Effector memory CD4-positive, alpha-beta T cell (primary cell): ENCODE data around the gene CNTN6.

ENCODE experiments used
- DNase-seq, 3 donors: peaks; one replicate each; pipeline ENCODE4 v3.0.0-alpha.2; 2020
- H3K27ac ChIP-seq: 2 replicates; pipeline ENCODE4 v1.7.0; 2013; ENCODE audit warnings: mild to moderate bottlenecking, low read length, moderate library complexity; ENCODE audit not compliant: insufficient read depth, poor library complexity, severe bottlenecking
- H3K27me3 ChIP-seq: replicated peaks from 2 replicates; pipeline ENCODE4 v1.7.0; 2013; ENCODE audit warnings: mild to moderate bottlenecking, low read length; ENCODE audit not compliant: insufficient read depth, control insufficient read depth, poor library complexity, severe bottlenecking
- H3K36me3 ChIP-seq: 2 replicates; pipeline ENCODE4 v1.7.0; 2013; ENCODE audit warnings: mild to moderate bottlenecking, low read length, moderate library complexity; ENCODE audit not compliant: control insufficient read depth, insufficient read depth
- H3K4me1 ChIP-seq: 2 replicates; pipeline ENCODE4 v1.7.0; 2013; ENCODE audit warnings: low read length, mild to moderate bottlenecking; ENCODE audit not compliant: control insufficient read depth, insufficient read depth, poor library complexity, severe bottlenecking
- H3K4me3 ChIP-seq: 2 replicates; pipeline ENCODE4 v1.7.0; 2013; ENCODE audit warnings: low read length, low read depth, mild to moderate bottlenecking; ENCODE audit not compliant: insufficient read depth, poor library complexity, severe bottlenecking
- H3K9me3 ChIP-seq: 2 replicates; pipeline ENCODE4 v1.7.0; 2013; ENCODE audit warnings: mild to moderate bottlenecking, low read length, moderate library complexity; ENCODE audit not compliant: control insufficient read depth

Gene CNTN6

GRCh38 chr3:1423566-1424089 is 330.8 kb downstream of the CNTN6 start:
- no peak for DNase-seq
- Histone ChIP-seq H3K36me3 (no peaks in the 10 kb centered on the region), H3K27ac (no peak overlapping the region), H3K27me3 (no peaks in the 10 kb centered on the region), H3K9me3 (peaks cover 3% of the 10 kb centered on the region), H3K4me3 (no peak overlapping the region), H3K4me1 (no peaks in the 10 kb centered on the region)

GRCh38 chr3:1439395-1439794 is 346.6 kb downstream of the CNTN6 start:
- Histone ChIP-seq H3K9me3 (no peaks in the 10 kb centered on the region), H3K27me3 (no peaks in the 10 kb centered on the region), H3K27ac (no peak overlapping the region), H3K4me3 (no peak overlapping the region), H3K4me1 (no peaks in the 10 kb centered on the region), H3K36me3 (no peaks in the 10 kb centered on the region)
- DNase-seq = no peak

DNA sequence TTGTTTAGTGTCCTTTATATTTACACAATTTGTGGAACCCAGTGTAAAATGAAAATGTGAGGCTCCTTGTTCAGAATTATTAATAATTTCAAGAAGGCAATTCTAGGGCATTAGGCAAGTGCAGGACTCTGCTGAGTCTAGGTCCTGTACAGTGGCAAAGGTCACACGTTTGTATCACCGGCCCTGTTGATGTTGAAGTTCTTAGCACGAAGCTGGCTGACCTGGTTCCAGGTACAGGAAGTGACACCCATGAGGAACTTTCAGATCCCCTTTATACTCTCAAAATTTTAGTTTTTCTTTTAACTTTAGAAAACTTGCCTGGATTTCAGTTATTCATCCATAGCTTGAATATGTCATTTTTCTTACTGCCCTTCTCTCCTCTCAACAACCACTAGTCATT is 349.4 kb downstream of the CNTN6 start:
- no peaks in the 10 kb centered on the region for H3K4me1 ChIP-seq
- DNase-seq = no peak
- no peaks in the 10 kb centered on the region for H3K9me3 ChIP-seq
- H3K27me3 ChIP-seq = no peaks in the 10 kb centered on the region
- no peak overlapping the region for H3K4me3 ChIP-seq
- H3K27ac ChIP-seq = no peak overlapping the region
- no peaks in the 10 kb centered on the region for H3K36me3 ChIP-seq

DNA sequence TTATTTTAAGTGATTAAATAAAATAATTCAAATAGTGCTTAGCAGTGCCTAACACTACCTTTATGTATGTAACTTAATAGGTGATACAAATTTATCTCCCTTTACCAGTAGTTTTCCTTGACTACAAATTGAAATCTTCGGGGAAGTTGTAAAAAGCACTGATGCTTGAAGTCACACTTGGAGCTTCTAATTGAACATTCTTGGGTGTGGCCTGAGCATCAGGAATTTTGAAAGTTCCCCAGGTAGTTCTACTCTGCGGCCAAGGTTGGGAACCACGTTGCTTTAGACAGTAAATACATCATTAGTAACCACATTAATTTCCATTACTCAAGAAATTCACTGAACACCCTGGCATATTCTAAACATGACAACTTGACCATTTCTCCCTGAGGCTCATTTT is 351.4 kb downstream of the CNTN6 start:
- no peak for DNase-seq
- Histone ChIP-seq H3K36me3 (no peaks in the 10 kb centered on the region), H3K27ac (no peak overlapping the region), H3K9me3 (no peaks in the 10 kb centered on the region), H3K27me3 (no peaks in the 10 kb centered on the region), H3K4me1 (no peaks in the 10 kb centered on the region), H3K4me3 (no peak overlapping the region)

DNA sequence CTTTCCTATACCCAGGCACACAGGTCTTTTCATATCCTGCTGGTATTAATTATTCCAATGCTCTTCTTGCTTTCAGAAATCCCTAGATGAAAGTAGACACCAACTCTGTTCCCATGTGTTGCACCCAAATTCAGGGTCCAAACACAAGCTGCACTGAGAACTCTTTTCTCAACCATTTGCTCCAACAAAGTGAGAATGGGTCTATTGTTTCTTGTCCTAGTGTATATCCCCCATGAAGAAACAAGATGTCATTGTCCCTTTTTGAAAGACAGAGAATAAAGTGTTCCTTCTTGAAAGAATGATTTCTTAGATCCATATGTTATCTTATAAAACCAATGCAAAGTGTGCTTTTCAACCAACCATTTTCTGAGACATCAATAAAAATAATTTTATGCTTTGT is 353.7 kb downstream of the CNTN6 start:
- H3K4me3 ChIP-seq = no peak overlapping the region
- no peaks in the 10 kb centered on the region for H3K36me3 ChIP-seq
- no peak for DNase-seq
- no peaks in the 10 kb centered on the region for H3K4me1 ChIP-seq
- no peak overlapping the region for H3K27ac ChIP-seq
- no peaks in the 10 kb centered on the region for H3K9me3 ChIP-seq
- H3K27me3 ChIP-seq = no peaks in the 10 kb centered on the region

GRCh38 chr3:1447452-1447851 is 354.6 kb downstream of the CNTN6 start:
- no peaks in the 10 kb centered on the region for H3K9me3 ChIP-seq
- no peaks in the 10 kb centered on the region for H3K36me3 ChIP-seq
- H3K4me1 ChIP-seq = no peaks in the 10 kb centered on the region
- H3K27me3 ChIP-seq = no peaks in the 10 kb centered on the region
- H3K4me3 ChIP-seq = no peak overlapping the region
- no peak overlapping the region for H3K27ac ChIP-seq
- DNase-seq = no peak

GRCh38 chr3:1448443-1448842 is 355.6 kb downstream of the CNTN6 start:
- Histone ChIP-seq H3K9me3 (no peaks in the 10 kb centered on the region), H3K36me3 (no peaks in the 10 kb centered on the region), H3K4me1 (no peaks in the 10 kb centered on the region), H3K4me3 (no peak overlapping the region), H3K27me3 (no peaks in the 10 kb centered on the region), H3K27ac (no peak overlapping the region)
- DNase-seq = no peak
